ENCODE data around the gene COL20A1.

COL20A1 gene

DNA sequence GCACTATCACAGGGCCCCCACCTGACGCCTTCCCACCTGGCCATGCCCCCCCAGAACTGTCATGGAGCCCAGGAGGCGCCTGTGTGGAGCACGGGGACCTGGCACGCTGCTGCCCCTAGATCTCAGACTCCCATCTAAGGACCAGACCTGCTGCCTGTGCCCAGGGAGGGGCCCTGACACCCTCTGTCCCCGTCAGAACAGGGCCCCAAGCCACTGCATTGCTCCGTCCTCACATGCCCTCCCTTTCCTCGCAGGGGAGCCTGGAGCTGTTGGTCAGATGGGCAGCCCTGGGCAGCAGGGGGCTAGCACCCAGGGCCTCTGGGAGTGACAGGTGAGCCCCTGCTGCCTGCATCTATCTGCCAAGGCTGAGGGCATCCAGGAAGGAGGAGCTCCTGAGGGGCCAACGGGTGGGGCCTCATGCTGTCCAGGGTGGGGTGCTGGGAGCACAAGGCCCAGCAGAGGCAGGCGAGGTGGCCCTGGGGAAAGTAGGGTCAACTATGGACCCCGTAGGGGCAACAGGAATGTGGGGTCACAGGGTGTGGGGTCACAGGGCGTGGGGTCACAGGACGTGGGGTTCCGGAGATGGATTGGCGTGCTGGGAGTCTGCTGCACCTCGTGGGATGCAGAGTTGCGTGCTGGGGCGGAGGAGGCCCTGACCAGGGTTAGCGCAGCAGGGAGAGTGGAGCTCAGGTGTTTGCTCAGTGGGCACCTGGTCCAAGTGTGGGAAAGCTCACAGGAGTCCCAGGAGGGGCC is 36.5 kb downstream of the COL20A1 start:
- TF ChIP-seq, protein P1, sequence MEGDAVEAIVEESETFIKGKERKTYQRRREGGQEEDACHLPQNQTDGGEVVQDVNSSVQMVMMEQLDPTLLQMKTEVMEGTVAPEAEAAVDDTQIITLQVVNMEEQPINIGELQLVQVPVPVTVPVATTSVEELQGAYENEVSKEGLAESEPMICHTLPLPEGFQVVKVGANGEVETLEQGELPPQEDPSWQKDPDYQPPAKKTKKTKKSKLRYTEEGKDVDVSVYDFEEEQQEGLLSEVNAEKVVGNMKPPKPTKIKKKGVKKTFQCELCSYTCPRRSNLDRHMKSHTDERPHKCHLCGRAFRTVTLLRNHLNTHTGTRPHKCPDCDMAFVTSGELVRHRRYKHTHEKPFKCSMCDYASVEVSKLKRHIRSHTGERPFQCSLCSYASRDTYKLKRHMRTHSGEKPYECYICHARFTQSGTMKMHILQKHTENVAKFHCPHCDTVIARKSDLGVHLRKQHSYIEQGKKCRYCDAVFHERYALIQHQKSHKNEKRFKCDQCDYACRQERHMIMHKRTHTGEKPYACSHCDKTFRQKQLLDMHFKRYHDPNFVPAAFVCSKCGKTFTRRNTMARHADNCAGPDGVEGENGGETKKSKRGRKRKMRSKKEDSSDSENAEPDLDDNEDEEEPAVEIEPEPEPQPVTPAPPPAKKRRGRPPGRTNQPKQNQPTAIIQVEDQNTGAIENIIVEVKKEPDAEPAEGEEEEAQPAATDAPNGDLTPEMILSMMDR (IDR thresholded peaks at IDR 0.05; ENCODE audit: control insufficient read depth, extremely low read depth, insufficient read depth): no peak
- no peak for DNase-seq (ENCODE audit: low read depth)

DNA sequence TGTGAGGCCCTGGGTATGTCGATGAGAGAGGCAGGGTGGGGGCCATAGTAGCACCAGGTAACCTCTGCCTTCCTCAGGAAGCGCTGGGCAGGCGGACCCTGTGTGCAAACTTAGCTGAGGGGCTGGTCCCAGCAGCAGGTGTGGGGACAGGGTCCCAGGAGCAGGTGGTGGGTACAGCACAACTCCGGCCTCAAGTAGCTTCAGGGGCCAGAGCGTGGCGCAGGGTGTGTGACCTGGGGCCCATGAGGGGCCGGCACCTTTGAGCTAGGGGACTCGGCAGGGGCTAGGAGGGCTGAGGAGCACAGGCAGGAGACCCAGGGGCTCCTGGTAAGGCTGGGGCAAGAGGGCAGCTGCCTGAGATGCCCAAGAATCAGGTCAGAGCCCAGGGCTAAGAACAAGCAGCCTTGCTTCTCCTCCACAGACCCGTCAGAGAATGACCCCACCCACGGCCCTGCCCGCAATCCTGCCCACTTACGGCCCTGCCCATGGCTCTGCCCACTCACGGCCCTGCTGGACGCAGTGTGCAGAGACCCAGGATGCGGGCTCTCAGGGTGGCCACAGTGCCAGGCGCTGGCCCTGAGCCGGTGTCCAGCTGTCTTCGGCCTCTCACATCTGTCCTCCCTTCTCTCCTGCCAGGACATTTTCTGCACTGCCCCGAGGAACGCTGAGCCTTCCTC is 37.2 kb downstream of the COL20A1 start:
- DNase-seq (ENCODE audit: low read depth): no peak
- TF ChIP-seq, protein P1 (IDR thresholded peaks at IDR 0.05; ENCODE audit: control insufficient read depth, extremely low read depth, insufficient read depth): no peak
- no peak overlapping the region for H3K4me3 ChIP-seq (ENCODE audit: low read depth, low read length)

More for the DNA sequence above, 36.5 kb downstream of the COL20A1 start:
- no peak overlapping the region for H3K4me3 ChIP-seq (ENCODE audit: low read depth, low read length)

DNA sequence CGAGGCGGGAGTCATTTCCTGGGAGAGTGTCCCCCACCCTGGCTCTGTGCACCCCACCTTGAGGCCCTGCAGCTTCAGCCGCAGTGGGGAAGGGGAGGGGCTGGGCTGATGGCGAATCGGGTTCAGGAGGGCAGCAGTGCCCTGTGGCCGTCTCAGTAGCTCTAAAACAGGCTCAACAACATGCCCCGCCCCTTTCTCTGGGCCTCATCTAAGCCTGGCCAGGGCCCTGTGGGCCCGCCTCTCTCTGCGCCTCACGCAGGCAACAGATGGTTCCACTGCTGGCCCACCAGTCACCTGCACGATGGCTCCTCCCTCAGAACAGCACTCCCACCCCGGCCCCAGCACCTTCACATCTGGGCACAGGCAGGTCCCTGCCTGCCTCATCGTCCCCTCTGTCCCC is 38.0 kb downstream of the COL20A1 start:
- H3K4me3 ChIP-seq (ENCODE audit: low read depth, low read length): no peak overlapping the region
- no peak for DNase-seq (ENCODE audit: low read depth)
- TF ChIP-seq, protein P1 (IDR thresholded peaks at IDR 0.05; ENCODE audit: control insufficient read depth, extremely low read depth, insufficient read depth): no peak

DNA sequence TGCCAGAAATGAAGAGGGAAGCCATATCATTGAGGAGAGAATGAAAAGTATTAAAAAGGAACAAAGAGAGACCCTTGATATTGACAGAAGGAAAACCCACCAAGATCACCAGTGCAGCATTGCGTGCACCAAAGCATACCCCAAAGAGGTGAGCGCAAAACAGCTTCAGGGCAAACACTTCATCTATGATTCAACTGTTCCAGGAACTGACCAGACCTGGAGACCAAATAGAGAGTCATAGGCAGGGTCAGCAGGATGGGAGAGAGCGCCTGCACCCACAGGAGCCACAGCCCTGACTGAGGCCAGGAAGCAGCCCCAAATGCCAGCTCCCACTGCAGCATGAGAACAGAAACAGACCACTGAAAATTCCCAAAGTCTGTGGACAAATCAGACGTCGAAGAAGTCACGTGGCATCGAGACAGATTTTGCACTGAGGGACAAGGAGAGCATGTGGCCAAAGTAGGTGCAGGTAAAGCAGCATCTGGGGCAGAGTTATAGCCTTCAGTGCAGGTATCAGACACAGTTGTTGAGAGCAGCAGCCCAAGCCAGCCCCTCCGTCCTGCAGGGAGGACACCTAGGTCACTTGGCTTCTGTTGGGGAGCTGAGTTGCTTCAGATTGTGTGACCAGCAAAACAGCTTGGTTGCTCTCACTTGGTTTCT is 38.9 kb downstream of the COL20A1 start:
- no peak for DNase-seq (ENCODE audit: low read depth)
- TF ChIP-seq, protein P1 (IDR thresholded peaks at IDR 0.05; ENCODE audit: control insufficient read depth, extremely low read depth, insufficient read depth): no peak
- no peak overlapping the region for H3K4me3 ChIP-seq (ENCODE audit: low read depth, low read length)

DNA sequence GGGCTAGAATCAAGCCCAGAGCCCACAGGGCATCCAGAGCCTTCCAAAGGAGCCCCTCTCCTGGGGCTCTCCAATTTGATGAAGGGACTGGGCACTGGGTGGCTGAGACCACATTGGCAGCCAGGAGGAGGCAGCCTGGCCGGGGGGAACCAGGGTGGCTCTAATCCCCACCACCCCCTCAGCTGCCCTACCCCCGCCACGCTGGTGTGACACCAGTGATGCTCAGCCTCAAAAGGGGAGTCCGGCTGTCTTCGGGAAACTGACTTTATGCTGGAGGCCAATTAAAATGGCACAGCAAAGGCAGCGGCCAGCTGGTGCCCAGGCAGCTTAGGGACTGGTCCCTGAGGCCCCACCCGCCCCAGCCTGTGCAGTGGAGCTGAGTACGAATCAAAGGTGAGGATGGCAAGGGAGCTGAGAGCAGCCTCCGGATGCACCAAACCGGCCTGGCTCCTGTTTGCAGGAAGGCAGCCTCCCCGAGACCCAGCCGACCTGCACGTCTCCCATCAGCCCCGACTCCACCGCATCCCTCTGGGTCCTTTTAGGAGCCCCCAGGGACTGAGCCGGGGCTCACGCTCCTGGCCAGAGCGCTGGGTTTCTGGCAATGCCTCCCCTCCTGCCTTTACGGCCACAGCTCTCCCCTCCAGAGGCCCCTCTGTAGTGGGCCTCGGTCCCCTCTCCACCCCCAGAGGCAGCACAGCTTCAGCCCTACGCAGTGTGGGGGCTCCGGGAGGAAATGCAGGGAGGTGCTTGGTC is 39.7 kb downstream of the COL20A1 start:
- TF ChIP-seq, protein P1 (IDR thresholded peaks at IDR 0.05; ENCODE audit: control insufficient read depth, extremely low read depth, insufficient read depth): no peak
- no peak for DNase-seq (ENCODE audit: low read depth)
- no peak overlapping the region for H3K4me3 ChIP-seq (ENCODE audit: low read depth, low read length)

- DNase-seq (ENCODE audit: low read depth): no peak
- TF ChIP-seq, protein P1 (IDR thresholded peaks at IDR 0.05; ENCODE audit: control insufficient read depth, extremely low read depth, insufficient read depth): no peak
- H3K4me3 ChIP-seq (ENCODE audit: low read depth, low read length): no peak overlapping the region
Measured at GRCh38 chr20:63333241-63333836, 40.4 kb downstream of the COL20A1 start.
